GM19328 (cell line): ENCODE measurements around the gene NPFFR1.
A peak's percentile ranks its signal among the peaks of the same experiment; 100 is the strongest.
"Not testable (repeated sequence)": the region's sequence is repeated elsewhere in the genome, so short reads cannot be mapped to it uniquely, and the experiment has no call there.

ENCODE experiments used
- ATAC-seq: cut with Tn5 transposase; IDR thresholded peaks from one replicate; pipeline ENCODE4 v1.9.1; 2021; ENCODE audit warnings: mild to moderate bottlenecking, moderate library complexity; ENCODE audit not compliant: unreplicated experiment

NPFFR1 gene

DNA sequence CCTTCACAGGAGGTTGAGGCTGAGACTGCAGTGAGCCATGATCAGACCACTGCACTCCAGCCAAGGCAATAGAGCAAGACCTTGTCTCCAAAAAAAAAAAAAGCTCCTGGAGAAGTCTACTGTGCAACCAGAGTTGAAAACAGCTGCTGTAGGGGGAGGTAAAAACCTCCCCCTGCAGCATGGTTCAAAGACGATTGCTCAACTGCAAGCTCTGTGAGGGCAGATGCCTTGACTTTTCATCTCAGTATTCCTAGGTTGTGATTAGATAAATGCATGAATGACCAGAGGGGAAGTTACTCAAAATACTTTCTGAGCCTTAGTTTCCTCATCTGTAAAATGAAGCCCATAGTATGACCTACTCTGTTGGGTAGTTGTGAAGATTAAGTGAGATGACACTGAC lies 25.6 kb downstream of the NPFFR1 start:
- no peak for ATAC-seq

DNA sequence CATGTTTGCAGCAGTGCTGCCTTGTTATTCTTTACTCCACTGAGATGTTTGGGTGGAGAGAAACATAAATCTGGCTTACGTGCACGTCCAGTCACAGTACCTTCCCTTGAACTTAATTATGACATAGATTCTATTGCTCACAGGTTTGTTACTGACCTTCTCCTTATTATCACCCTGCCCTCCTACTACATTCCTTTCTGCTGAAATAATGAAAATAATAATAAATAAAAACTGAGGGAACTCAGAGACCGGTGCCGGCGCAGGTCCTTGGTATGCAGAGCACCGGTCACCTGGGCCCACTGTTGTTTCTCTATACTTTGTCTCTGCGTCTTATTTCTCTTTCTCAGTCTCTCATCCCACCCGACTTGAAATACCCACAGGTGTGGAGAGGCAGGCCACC lies 26.0 kb downstream of the NPFFR1 start:
- not testable (repeated sequence) for ATAC-seq

DNA sequence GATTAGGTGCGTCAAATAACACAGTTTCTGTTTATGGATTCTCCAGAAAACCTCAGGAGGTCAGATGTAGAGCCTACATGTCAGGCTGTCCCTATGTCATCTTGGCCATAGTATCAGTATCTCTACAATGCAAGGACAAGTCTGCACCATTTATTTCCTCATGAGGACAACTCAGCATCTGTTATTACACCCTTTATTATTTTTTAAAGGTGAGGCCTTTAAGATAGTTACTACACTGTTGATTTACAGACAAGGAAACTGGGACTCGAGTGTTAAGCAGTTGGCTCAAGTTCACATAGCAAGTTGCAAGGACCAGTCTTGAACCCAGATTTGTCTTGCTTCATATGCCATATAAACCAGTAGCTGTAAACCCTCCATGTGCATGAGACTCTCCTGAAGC lies 27.3 kb downstream of the NPFFR1 start:
- no peak for ATAC-seq

DNA sequence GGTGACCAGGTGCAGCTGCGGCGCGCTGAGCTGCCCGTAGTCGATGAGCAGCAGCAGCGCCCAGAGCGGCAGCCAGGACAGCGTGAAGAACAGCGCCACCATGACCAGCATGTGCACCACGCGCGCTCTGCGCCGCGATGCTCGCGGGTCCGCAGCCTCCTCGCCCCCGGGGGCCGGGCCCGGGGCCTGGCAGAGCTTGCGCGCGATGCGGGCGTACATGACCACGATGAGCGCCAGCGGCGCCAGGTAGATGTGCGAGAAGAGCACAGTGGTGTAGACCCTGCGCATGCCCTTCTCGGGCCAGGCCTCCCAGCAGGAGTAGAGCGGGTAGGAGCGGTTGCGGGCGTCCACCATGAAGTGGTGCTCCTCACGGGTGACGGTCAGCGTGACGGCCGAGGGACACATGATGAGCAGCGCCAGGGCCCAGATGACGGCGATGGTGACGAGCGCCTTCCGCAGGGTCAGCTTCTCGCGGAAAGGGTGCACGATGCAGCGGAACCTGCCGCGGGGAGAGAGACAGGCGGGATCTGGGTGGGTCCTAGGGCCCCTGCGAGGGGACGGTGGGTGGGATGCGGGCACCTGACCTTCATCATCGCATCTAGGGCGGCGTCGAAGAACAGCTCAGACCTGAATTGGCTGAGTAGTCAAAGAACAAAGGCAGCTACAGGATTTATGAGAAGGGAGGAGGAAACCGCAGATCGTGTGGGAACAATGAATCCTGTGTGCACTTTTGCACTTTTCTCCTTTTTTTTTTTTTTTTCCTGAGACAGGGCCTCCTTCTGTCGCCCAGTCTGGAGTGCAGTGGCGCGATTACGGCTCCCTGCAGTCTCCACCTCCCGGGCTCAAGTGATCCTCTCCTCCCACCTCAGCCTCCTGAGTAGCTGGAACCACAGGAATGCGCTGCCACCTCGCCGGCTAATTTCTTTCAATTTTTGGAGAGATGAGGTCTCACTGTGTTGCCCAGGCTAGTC lies 28.2 kb downstream of the NPFFR1 start:
- ATAC-seq, result no peak

DNA sequence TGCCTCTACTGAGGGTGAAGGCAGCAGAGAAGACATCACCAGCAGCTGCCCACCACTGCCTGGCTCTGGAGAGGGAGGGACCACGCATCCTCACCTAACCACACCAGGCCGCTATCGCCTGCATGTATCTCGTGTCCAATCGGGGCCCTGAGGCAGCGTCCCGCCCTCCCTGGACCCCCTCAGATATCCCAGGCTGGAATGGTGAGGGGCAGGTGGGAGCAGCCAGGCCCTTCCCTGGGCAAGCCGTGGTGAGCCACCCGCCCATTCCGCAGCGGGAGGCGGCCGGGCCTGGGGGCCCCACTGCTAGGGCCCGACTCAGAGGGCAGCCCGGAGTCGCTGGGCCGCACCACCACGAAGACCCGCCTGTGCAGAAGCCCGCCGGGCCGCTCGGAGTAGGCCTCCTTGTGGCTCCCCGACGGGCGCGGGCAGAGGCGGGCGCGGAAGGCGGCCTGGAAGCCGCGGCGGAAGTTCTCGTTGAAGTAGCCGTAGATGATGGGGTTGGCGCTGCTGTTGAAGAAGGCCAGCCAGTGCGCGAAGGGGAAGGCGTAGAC lies 29.0 kb downstream of the NPFFR1 start:
- no peak for ATAC-seq

DNA sequence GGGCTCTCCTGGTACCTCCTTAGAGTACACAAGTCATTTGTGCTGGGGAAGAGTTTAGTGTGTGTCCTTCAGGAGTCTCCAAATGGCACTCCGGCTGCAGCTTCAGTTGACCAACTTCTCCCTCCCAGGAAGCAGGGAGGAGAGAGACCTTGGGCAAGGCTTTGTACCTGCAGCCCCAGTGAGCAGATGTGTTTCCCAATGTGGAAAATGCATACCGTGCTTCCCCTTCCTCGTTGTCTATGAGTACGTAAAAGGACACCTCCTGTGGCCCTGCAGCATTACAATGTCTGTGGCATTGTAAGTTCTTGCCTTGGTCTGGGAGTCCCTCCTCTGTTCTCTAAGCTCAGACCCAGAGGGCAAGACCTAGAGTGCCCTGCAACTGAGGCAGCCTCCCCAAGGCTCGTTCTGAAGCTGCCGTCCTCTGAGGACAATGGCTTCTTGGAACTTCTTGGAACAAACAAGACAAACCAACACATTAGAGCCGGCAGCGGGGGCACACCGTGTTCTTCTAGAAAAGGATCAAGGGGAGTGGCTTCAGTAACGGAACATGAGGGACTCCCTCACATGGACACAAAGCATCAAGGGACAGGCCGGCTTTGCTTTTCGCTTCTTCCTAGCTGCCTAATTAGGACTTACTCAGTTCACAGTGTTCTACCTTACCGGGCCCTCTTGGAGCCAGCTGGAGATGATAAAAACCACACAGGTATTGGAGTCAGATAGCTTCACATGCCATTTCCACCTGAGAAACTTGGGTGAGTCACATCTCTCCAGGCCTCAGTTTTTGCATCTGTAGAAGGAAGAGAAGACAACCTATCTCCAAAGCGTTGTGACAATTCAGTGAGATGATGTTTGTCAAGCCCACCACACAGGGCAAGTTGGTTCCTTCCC lies 29.7 kb downstream of the NPFFR1 start:
- ATAC-seq, result no peak

DNA sequence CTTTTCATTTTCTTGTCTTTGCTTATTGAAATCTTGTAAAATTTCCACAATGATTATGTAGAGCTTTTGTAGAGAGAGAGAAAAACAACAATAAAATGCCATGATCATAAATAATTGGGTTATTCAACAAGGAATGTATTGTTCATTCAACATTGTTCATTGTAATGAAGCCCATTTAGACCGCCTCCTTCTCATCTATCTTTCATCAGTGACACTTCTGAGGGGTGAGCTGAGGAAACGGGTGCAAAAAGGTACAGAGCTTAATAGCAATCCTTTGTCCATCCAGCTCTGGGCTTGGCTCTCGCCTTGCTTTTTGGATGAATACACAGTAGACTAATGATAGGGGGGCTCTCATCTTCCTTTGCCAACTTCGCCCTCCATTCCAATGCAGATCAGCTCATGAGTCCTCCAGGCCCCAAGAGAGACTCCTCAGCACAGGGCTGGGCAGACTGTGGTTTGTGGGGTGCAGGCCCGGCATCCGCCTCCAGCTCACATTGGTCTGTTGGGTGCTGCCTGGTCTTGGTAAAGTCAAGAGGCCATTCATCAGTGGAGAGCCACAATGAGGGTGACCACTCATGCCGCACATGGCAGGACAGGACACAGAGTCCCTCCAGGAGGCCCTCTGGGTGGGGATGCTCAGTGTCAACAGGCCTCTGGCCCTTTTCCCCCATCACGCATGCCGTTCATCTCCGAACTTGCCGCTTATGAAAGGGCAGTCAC lies 32.7 kb downstream of the NPFFR1 start:
- no peak for ATAC-seq

DNA sequence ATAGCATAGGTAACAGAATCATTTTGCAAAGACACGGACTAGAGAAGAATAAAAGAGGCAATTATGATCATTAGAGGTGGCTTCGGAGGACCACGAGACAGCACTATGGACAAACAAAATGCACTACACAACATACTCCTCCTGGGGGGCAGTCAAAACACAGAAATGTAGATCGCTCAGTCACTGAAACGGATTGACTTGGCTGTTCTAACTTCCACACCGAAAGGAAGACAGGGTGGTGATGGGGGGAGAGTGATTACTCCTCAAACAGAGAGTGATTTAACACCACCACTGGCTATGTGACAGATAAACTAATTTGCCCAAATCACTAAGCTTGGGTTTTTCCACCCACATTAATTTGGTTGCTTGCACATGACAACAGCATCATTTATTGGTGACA lies 36.4 kb downstream of the NPFFR1 start:
- no peak for ATAC-seq

DNA sequence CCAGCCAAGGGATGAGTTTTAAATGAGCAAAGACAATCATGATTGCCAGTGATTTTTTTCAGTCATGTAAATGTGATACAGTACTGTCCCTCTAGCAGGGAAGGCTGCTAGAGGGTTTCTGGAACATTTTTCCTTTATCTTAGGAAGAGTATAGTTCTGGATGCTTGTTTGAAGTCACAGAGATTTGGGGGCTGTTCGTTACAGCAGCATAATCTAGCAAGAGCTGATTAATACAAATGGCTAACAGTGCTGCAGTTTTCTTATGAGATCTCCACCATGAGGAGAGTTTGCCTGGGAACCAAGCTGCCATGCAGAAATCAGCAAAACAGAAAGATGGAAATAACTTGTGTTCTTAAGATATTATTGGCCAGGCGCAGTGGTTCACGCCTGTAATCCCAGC lies 42.7 kb downstream of the NPFFR1 start:
- ATAC-seq, result no peak

DNA sequence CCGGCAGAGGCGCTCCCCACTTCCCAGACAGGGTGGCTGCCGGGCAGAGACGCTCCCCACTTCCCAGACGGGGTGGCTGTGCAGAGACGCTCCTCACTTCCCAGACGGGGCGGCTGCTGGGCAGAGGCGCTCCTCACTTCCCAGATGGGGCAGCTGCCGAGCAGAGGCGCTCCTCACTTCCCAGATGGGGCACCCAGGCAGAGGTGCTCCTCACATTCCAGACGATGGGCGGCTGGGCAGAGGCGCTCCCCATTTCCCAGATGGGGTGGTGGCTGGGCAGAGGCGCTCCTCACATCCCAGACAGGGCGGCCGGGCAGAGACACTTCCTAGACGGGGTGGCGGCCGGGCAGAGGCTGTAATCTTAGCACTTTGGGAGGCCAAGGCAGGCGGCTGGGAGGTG lies 43.8 kb downstream of the NPFFR1 start:
- not testable (repeated sequence) for ATAC-seq

DNA sequence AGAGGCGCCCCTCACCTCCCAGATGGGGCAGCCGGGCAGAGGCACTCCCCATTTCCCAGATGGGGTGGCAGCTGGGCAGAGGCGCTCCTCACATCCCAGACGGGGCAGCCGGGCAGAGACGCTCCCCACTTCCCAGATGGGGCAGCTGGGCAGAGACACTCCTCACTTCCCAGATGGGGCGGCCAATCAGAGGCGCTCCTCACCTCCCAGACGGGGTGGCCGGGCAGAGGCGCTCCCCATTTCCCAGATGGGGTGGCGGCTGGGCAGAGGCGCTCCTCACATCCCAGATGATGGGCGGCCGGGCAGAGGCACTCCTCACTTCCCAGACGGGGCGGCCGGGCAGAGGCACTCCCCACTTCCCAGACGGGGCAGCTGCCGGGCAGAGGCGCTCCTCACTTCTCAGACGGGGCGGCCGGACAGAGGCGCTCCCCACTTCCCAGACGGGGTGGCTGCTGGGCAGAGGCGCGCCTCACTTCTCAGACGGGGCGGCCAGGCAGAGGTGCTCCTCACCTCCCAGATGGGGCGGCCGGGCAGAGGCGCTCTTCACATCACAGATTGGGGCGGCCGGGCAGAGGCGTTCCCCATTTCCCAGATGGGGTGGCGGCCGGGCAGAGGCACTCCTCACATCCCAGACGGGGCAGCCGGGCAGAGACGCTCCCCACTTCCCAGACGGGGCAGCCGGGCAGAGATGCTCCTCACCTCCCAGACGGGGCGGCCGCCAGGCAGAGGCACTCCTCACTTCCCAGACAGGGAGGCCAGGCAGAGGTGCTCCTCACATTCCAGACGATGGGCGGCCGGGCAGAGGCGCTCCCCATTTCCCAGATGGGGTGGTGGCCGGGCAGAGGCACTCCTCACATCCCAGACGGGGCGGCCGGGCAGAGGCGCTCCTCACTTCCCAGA lies 44.5 kb downstream of the NPFFR1 start:
- ATAC-seq, result not testable (repeated sequence)

DNA sequence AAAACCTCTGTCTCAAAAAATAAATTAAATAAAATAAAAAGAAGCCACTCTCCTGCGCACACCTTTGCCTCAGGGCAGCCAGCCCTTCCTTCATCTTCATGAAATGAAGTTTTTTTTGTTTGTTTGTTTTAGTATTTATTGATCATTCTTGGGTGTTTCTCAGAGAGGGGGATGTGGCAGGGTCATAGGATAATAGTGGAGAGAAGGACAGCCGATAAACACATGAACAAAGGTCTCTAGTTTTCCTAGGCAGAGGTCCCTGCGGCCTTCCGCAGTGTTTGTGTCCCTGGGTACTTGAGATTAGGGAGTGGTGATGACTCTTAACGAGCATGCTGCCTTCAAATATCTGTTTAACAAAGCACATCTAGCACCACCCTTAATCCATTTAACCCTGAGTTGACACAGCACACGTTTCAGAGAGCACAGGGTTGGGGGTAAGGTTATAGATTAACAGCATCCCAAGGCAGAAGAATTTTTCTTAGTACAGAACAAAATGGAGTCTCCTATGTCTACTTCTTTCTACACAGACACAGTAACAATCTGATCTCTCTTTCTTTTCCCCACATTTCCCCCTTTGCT lies 45.8 kb downstream of the NPFFR1 start:
- not testable (repeated sequence) for ATAC-seq

DNA sequence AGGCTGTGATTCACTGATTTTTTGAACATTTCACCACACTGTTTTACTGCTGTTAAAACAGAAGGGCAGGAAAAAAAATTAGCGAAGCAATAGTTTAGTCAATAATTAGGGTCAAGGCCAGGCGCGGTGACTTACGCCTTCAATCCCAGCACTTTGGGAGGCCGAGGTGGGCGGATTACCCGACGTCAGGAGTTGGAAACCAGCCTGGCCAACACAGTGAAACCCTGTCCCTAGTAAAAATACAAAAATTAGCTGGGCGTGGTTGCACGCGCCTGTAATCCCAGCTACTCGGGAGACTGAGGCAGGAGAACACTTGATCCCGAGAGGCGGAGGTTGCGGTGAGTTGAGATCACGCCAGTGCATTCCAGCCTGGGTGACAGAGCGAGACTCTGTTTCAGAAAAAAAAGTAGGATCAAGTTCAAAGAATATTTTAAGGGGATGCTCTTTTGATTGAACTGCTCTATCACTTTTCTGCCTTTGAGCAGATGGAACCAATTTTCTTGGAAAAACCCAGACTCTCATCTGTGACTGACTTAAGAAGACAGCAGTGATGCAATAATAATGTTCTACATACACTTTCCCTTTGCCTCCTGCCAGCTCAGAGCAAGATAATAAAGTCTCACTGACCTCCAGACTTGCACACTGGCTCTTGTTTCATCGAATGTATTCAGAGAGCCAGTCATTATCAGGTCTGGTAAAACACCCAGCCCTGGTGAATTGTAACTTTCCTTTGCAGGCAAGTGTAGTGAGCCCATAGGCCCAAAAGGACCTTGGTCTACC lies 48.9 kb downstream of the NPFFR1 start:
- ATAC-seq, result no peak

DNA sequence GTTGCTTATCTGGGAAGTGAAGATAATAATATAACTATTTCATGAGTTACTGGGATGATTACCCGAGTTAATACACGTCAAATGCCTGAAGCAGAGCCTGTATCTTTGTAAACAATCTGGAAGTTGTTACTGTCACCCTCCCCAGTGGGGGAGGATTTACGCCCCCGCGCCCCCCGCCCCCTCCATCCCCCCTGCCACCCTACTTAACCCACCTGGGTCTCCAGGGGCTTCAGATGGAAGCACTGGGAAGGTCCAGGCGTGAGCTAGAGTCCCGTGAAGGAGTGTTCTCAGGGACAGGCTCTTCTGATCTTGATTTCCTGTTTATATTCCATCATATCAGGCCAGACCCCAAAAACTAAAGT lies 49.9 kb downstream of the NPFFR1 start:
- ATAC-seq, result no peak

DNA sequence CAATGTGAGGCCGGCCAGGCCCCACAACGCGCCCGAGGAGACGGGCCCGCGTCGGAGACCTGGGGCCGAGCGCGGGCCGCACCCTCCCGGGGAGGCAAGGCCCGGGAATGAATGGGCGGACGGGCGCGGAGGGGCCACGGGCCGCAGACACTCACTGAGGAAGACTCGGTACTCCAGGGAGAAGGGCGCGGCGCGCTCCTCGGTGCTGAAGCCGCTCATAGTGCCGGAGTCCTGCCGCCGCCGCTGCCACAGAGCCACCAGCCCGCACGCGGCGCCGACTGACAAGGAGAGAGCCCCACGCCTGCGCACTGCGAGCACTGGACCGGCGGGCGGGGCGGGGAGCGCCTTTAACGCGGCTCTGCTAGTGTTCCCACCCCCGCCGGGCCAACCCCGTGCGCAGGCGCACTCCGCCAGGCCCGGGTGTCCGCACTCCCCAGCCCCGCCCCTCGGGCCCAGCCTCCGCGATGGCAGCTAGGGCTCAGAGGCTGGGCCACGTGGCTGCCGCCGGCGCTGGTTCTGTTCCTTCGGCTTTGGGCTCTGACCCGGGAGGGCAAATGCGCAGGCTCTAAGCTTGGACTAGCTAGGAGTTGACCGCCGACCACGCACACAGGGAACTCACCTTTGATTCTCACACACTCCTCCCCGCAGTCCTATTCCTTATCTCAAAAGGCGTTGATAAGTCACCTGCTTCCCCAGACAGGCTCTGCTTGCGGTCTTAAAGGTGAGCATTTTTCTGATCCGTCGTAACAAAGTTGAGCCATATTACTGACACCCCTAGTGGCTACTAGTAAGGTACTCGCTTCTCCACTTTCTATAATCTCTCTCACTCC lies 50.5 kb downstream of the NPFFR1 start, which contains the start of gene PPA1:
PPA1 (minus strand) TSS at position 321 of the 830 bp plus-strand sequence; CDS start at position 219, 102 bp downstream.
- ATAC-seq, result peak; percentile 80

DNA sequence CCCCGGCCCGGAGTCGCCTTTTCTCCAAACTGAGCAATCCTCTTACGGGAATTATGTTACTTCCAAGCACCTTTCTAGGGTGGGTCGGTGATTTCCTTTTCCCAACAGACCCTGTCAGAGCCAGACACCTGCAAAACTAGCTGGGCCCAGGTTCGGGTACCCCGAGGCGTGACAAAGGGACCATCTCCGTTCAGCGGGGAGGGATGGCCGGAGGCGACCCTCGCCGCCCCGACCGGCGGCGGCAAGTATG lies 51.0 kb downstream of the NPFFR1 start:
- no peak for ATAC-seq

DNA sequence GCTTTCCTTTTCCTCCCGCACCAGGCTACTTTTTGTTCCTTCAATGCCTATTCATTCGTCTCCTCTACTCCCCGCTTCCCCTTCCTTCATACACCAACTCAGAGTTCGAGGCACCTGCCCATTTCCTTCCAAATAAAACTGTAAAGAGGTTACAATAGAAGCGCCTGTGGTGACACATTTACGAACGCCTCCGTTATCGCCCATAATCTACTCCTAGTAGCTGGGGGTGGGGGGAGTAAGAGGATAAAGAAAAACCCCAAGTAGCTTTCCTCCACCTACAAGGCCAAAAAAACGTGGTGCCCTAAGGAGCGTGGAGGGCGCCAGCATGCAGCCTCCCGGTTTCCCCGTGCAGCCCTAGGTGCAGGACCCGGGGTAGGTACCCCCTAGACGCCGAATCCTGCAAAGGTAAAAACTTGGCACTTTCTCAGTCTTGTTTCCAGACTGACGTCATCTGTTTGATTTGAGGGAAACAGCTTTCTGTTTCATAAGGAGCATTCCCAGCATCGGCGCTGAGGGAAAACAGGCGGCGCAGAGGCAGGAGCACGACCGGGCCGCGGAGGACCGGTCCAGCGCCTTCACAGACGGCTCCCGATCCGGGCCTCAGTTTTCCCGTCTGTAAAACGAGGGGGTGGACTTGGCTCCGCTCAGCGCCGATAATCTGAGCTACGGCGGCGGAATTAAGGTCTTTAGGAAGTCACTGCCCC lies 51.5 kb downstream of the NPFFR1 start:
- ATAC-seq, result no peak
